DOHH2 (cell line): ENCODE results near the gene ANO10.

Source experiments
- EZH2phosphoT487 ChIP-seq: fragments of 200-600 bp; sonication (generic); IDR thresholded peaks from 2 replicates; pipeline ENCODE4 v1.6.1; 2017; ENCODE audit warnings: borderline replicate concordance, mild to moderate bottlenecking, antibody characterized with exemption, low read length, moderate library complexity, mixed read lengths
- TF ChIP-seq, protein P1 (sequence below): fragments of 200-600 bp; sonication (generic); IDR thresholded peaks from one replicate; pipeline ENCODE4 v1.5.1; 2014; ENCODE audit warnings: antibody characterized with exemption, mild to moderate bottlenecking, low read depth, low read length; ENCODE audit not compliant: poor library complexity, severe bottlenecking

DNA sequence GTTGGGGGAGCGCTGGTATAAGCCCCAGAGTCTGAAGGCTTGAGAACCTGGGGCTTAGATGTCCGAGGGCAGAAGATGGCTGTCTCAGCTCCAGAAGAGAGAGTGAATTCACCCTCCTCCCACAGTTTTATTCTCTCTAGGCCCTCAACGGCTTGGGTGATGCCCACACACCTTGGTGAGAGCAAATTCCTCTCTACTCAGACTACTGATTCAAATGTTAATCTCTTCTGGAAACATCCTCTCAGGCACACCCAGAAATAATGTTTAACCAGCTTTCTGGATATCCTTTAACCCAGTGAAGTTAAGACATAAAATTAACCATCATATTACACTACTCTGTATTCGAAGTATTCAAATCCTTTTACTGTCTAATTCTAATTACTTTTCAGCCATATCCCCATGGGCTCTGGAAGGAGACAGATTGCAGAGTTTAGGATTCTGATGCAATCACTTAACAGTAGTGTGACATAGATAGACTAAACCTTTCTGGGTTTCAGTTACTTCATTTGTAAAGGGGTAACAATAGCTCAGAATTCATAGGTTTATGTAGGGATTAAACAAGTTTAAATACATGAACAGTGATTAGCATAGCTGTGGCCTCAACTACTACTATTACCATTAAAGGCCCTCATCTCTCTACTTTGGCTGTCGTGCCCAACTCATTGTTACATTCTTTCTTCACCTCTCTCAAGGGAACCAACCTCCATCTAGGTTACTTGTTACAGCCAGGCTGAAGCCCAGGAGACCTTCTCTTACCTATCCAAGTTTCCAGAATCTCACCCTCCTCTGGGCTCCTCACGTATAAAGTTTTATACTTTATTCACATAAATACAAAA is 25.7 kb upstream of the ANO10 start:
- TF ChIP-seq, protein P1, sequence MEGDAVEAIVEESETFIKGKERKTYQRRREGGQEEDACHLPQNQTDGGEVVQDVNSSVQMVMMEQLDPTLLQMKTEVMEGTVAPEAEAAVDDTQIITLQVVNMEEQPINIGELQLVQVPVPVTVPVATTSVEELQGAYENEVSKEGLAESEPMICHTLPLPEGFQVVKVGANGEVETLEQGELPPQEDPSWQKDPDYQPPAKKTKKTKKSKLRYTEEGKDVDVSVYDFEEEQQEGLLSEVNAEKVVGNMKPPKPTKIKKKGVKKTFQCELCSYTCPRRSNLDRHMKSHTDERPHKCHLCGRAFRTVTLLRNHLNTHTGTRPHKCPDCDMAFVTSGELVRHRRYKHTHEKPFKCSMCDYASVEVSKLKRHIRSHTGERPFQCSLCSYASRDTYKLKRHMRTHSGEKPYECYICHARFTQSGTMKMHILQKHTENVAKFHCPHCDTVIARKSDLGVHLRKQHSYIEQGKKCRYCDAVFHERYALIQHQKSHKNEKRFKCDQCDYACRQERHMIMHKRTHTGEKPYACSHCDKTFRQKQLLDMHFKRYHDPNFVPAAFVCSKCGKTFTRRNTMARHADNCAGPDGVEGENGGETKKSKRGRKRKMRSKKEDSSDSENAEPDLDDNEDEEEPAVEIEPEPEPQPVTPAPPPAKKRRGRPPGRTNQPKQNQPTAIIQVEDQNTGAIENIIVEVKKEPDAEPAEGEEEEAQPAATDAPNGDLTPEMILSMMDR = no peak
- TF ChIP-seq EZH2phosphoT487 = no peak
